GM11168 (cell line): ENCODE data around the gene EHD4.

Source experiments
- in situ Hi-C: fragments of 300-500 bp; cut with MboI; formaldehyde crosslinking; loops from one replicate; pipeline ENCODE4 v1.12.0; 2022; ENCODE audit warnings: low sequenced_read_pairs; ENCODE audit not compliant: unreplicated experiment

EHD4 gene

GRCh38 chr15:41869770-41870688 lies 102.3 kb downstream of the EHD4 start:
- in situ Hi-C loops, result no loop called here

- in situ Hi-C loops, result no loop called here
These were observed 104.0 kb downstream of the EHD4 start for GRCh38 chr15:41868321-41868720.

- in situ Hi-C loops, result no loop called here
These were observed 105.3 kb downstream of the EHD4 start for GRCh38 chr15:41866872-41867579.

- in situ Hi-C loops, result no loop called here
These were observed 106.1 kb downstream of the EHD4 start for GRCh38 chr15:41866263-41866703.

GRCh38 chr15:41865490-41866055 lies 106.8 kb downstream of the EHD4 start:
- in situ Hi-C loops, result no loop called here

DNA sequence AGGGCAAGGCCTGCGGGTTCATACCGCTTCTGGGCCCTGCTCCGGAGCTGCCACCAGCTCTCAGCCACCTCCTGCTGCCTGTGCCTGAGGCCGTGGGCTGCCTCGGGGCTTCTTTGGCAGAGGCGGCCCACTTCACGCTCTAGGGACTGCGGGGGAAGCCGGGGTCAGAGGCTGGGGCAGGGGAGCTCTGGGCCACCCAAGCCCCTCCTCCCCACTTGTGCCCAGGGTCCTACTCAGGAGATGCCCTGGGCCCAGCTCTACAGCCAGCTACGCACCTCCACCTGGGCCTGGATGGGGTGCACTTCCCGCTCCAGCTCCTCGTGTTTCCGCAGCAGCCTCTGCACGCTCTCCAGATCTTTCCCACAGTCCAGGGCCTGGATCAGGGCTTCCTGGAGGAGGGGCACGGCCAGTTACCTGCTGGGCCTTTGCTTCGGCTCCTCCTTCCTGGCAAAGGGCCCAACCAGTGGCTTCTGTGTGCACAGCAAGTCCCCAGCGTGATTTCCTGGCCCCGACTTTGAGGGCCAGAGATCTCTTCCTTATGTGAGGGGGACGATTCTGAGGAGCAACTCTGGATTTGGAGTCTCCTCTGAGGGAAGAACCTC lies 109.7 kb downstream of the EHD4 start:
- in situ Hi-C loops, result no loop called here

DNA sequence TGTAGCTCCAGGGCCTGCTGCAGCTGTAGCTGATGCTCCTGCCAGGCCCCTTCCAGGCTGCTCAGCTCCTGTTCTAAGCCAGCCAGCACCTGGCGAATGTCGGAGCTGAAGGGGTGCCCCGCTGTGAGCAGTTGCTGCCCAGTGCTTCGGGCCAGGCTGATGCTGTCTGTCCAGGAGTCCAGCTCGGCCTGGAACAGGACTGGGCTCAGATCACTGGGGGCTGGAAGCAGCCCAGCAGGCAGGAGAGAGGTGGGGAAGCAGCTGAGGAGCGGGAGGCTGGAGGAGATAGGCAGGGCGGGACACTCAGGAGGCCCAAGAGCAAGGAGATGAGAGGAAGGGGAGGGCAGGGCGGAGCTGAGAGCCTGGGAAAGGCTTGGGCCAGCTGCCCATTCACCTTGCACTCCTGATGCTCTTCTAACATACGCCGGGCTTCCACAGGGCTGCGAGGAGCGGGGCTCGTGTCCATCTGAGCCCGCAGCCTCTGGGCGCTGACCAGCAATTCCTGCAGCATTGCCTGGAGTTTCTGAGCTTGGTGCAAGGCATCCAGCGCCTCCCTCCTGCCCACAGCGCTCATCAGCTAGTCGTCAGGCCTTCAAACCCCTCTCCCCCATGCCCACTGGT lies 110.5 kb downstream of the EHD4 start:
- in situ Hi-C loops, result no loop called here

GRCh38 chr15:41860049-41860828 lies 112.1 kb downstream of the EHD4 start:
- in situ Hi-C loops, result no loop called here

DNA sequence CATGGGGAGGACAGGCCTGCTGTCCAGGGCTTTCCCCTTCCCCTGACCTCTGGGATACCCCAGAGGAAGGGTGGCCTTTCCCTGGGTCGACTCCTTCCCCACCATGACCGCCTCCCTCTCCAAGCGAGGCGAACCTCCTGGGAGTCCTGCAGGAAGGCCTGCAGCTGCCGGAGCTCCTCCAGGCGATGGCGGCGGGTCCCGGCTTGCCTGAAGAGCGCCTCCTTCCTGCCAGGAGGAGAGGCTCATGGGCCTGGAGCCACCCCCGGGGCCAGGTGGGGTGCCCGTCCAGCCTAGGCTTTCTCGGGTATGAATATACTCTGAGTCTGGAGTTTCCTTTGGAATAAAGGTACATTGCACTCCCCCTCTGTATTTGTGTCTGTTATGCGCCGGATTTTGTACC lies 113.6 kb downstream of the EHD4 start:
- in situ Hi-C loops, result no loop called here

DNA sequence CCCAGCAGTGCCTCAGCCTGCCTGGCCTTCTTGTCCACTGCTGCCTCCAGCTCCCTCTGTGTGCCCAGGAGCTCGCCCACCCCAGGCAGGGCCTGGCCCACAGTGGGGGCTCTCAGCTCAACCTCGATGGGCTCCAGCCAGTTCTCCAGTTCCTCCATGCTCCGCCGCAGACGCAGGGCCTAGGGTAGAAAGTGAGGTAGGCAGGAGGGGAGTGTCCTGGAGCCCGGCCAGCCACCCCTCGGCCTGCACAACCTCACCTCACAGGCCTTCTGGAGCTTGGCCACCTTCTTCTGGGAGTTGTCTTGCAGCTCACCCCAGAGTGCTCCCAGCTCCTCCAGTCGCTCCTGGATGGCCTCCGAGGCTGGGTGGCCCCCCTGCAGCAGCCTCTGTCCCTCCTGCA lies 115.0 kb downstream of the EHD4 start:
- in situ Hi-C loops, result no loop called here

DNA sequence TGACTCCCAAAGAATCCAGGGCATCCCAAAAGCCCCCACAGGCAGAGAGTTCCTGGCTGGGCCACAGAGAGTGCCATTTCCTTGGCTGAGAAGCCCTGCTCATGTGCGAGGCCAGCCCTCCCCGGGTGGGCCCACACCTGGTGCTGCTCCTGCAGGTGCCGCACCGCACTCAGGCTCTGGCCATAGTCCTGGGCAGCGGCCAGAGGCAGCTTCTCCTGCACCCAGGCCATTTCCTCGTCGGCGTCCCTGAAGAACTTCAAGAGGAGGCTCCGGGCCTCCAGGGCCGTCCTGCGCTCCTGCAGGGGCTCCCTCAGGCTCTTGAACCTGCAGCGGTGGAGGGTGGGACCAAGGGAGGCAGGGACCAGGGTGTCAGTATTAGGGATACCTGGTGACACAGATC lies 115.6 kb downstream of the EHD4 start:
- in situ Hi-C loops, result no loop called here

DNA sequence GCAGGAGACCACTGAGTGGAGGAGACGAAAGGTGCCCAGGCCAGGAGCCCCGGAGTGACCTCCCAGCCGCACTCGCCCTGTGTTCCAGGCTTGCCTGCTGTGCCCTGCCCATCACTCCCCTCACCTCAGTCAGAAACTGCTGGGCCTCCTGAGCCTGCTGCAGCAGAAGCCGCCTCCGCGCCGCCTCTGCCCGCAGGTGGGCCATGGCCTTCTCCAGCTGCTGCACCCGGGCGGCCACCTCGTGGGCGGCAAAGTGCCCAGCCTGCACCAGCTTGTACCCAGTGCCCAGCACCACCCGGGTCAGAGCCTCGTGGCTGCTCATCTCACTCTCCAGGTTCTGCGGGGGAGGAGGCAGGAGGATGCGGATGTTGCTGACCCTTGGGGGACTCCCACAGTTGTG lies 116.1 kb downstream of the EHD4 start:
- in situ Hi-C loops, result no loop called here

GRCh38 chr15:41855261-41855961 lies 116.9 kb downstream of the EHD4 start:
- in situ Hi-C loops, result no loop called here

- in situ Hi-C loops, result no loop called here
These were observed 117.9 kb downstream of the EHD4 start for GRCh38 chr15:41854443-41854842.

DNA sequence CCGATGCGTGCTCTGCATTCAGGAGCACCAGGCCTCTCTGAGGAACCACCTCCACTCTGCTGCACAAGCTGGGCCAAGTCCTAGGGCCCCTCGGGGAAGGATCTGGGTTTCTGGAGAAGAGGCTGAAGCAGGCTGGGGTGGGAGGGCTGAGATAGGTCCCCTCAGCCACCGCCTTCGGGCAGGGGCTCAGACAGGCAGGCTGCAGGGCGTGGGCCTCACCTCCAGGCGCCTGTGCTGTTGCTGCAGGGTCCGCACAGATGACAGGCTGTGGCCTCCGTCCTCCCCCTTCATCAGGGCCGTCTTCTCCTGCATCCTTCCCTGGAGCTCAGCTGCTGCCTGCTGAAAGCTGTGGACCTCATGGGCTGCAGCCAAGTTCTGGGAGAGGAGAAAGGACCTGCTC lies 118.5 kb downstream of the EHD4 start:
- in situ Hi-C loops, result no loop called here

- in situ Hi-C loops, result no loop called here
These were observed 119.4 kb downstream of the EHD4 start for GRCh38 chr15:41852736-41853590.

- in situ Hi-C loops, result no loop called here
These were observed 120.5 kb downstream of the EHD4 start for GRCh38 chr15:41851755-41852370.

DNA sequence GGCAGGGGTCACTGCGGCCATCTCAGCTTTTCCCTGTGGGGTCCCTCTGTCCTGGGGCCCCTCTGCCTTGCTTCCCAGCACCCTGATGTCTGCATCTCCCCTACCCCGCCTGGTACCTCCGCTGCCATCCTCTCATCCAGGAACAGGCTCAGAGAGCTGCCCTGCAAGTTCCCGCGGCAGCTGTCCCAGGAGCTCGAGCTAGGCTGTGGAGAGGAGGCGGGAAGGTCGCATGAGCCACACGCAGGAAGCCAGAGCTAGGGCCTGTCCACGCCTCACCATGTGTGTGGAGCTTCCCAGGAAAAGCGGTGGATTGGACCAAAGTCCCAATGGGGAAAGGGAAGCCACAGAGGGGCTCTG lies 121.2 kb downstream of the EHD4 start:
- in situ Hi-C loops, result no loop called here
